ENCODE data around the gene KIT.

KIT gene

GRCh38 chr4:54703182-54703581 lies 45.4 kb downstream of the KIT start:
- no peak for DNase-seq (ENCODE audit: low read depth in 2 of 2)

- DNase-seq (ENCODE audit: low read depth in 2 of 2): no peak
These were observed 49.6 kb downstream of the KIT start for GRCh38 chr4:54707406-54707805.

GRCh38 chr4:54708339-54709279 lies 50.9 kb downstream of the KIT start:
- no peak for DNase-seq (ENCODE audit: low read depth in 2 of 2)

GRCh38 chr4:54709400-54709799 lies 51.6 kb downstream of the KIT start:
- DNase-seq (ENCODE audit: low read depth in 2 of 2): no peak

- no peak for DNase-seq (ENCODE audit: low read depth in 2 of 2)
These were observed 54.4 kb downstream of the KIT start for GRCh38 chr4:54712206-54712605.

- no peak for DNase-seq (ENCODE audit: low read depth in 2 of 2)
These were observed 56.9 kb downstream of the KIT start for GRCh38 chr4:54714631-54715030.

- DNase-seq (ENCODE audit: low read depth in 2 of 2): no peak
These were observed 58.8 kb downstream of the KIT start for GRCh38 chr4:54716478-54717065.

GRCh38 chr4:54717694-54718093 lies 59.9 kb downstream of the KIT start:
- DNase-seq (ENCODE audit: low read depth in 2 of 2): no peak

- no peak for DNase-seq (ENCODE audit: low read depth in 2 of 2)
These were observed 61.6 kb downstream of the KIT start for GRCh38 chr4:54719378-54719777.

- DNase-seq (ENCODE audit: low read depth in 2 of 2): no peak
These were observed 65.5 kb downstream of the KIT start for GRCh38 chr4:54723220-54723619.

- no peak for DNase-seq (ENCODE audit: low read depth in 2 of 2)
These were observed 66.1 kb downstream of the KIT start for GRCh38 chr4:54723820-54724219.

- DNase-seq (ENCODE audit: low read depth in 2 of 2): no peak
These were observed 69.2 kb downstream of the KIT start for GRCh38 chr4:54726907-54727306.

GRCh38 chr4:54727346-54727745 lies 69.6 kb downstream of the KIT start:
- DNase-seq (ENCODE audit: low read depth in 2 of 2): no peak

- no peak for DNase-seq (ENCODE audit: low read depth in 2 of 2)
These were observed 70.6 kb downstream of the KIT start for GRCh38 chr4:54728368-54728767.

- DNase-seq (ENCODE audit: low read depth in 2 of 2): no peak
These were observed 71.5 kb downstream of the KIT start for GRCh38 chr4:54729256-54729655.

GRCh38 chr4:54730581-54730980 lies 72.8 kb downstream of the KIT start:
- no peak for DNase-seq (ENCODE audit: low read depth in 2 of 2)

GRCh38 chr4:54731552-54731951 lies 73.8 kb downstream of the KIT start:
- no peak for DNase-seq (ENCODE audit: low read depth in 2 of 2)

GRCh38 chr4:54731976-54732375 lies 74.2 kb downstream of the KIT start:
- no peak for DNase-seq (ENCODE audit: low read depth in 2 of 2)

- DNase-seq (ENCODE audit: low read depth in 2 of 2): no peak
These were observed 79.7 kb downstream of the KIT start for GRCh38 chr4:54737421-54737820.

- no peak for DNase-seq (ENCODE audit: low read depth in 2 of 2)
These were observed 83.4 kb downstream of the KIT start for GRCh38 chr4:54741202-54741601.

- DNase-seq (ENCODE audit: low read depth in 2 of 2): no peak
These were observed 85.1 kb downstream of the KIT start for GRCh38 chr4:54742636-54743399.

- DNase-seq (ENCODE audit: low read depth in 2 of 2): no peak
These were observed 85.8 kb downstream of the KIT start for GRCh38 chr4:54743562-54743961.

- no peak for DNase-seq (ENCODE audit: low read depth in 2 of 2)
These were observed 86.7 kb downstream of the KIT start for GRCh38 chr4:54744487-54744886.

All from stimulated activated CD8-positive, alpha-beta memory T cell treated with anti-CD3 and anti-CD28 coated beads, Interleukin-2, amount 100 ng/mL, for 48 hours (primary cell).